Measurements from ENCODE around the gene SH3D19. TPM values are rescaled to one million over a fixed set of nuclear protein-coding genes. Genes with fewer than 3 reads are reported as not detected.

Gene SH3D19
- total RNA-seq, 1 donor from 2014 or later = 158 TPM

- DNase-seq (ENCODE audit: low spot score) = no peak
Measured at GRCh38 chr4:151321586-151321985, 3.8 kb downstream of the SH3D19 start.

- no peak for DNase-seq (ENCODE audit: low spot score)
Measured at GRCh38 chr4:151319490-151319889, 5.9 kb downstream of the SH3D19 start.

GRCh38 chr4:151318307-151319006 lies 6.9 kb downstream of the SH3D19 start:
- no peak for DNase-seq (ENCODE audit: low spot score)

GRCh38 chr4:151316645-151317044 lies 8.8 kb downstream of the SH3D19 start:
- no peak for DNase-seq (ENCODE audit: low spot score)

GRCh38 chr4:151315212-151315886 lies 10.1 kb downstream of the SH3D19 start:
- no peak for DNase-seq (ENCODE audit: low spot score)

- no peak for DNase-seq (ENCODE audit: low spot score)
Measured at GRCh38 chr4:151314479-151314878, 10.9 kb downstream of the SH3D19 start.

GRCh38 chr4:151314010-151314355 lies 11.4 kb downstream of the SH3D19 start:
- DNase-seq (ENCODE audit: low spot score) = no peak

- DNase-seq (ENCODE audit: low spot score) = no peak
Measured at GRCh38 chr4:151313306-151314009, 11.9 kb downstream of the SH3D19 start.

- no peak for DNase-seq (ENCODE audit: low spot score)
Measured at GRCh38 chr4:151310124-151310728, 15.2 kb downstream of the SH3D19 start.

- DNase-seq (ENCODE audit: low spot score) = no peak
Measured at GRCh38 chr4:151304755-151305154, 20.6 kb downstream of the SH3D19 start.

GRCh38 chr4:151304226-151304625 lies 21.2 kb downstream of the SH3D19 start:
- no peak for DNase-seq (ENCODE audit: low spot score)

- peak; percentile 40 for DNase-seq (ENCODE audit: low spot score)
Measured at GRCh38 chr4:151302432-151302831, 23.0 kb downstream of the SH3D19 start.

GRCh38 chr4:151297170-151297569 lies 28.2 kb downstream of the SH3D19 start:
- no peak for DNase-seq (ENCODE audit: low spot score)

- DNase-seq (ENCODE audit: low spot score) = no peak
Measured at GRCh38 chr4:151296227-151296626, 29.2 kb downstream of the SH3D19 start.

GRCh38 chr4:151294833-151295496 lies 30.4 kb downstream of the SH3D19 start:
- DNase-seq (ENCODE audit: low spot score) = no peak

GRCh38 chr4:151292038-151292437 lies 33.4 kb downstream of the SH3D19 start:
- no peak for DNase-seq (ENCODE audit: low spot score)

- no peak for DNase-seq (ENCODE audit: low spot score)
Measured at GRCh38 chr4:151291485-151291884, 33.9 kb downstream of the SH3D19 start.

- DNase-seq (ENCODE audit: low spot score) = no peak
Measured at GRCh38 chr4:151287409-151287808, 38.0 kb downstream of the SH3D19 start.

- no peak for DNase-seq (ENCODE audit: low spot score)
Measured at GRCh38 chr4:151284534-151285245, 40.7 kb downstream of the SH3D19 start.

GRCh38 chr4:151276787-151277562 lies 48.4 kb downstream of the SH3D19 start, which contains the start of gene PRSS48:
Gene PRSS48, plus strand, starts transcription at chr4:151277161. Its CDS starts 12 bp downstream, at chr4:151277173.
- DNase-seq (ENCODE audit: low spot score) = peak; percentile 25
